B cell (primary cell): ENCODE data around the gene SUPT20HL1.

Experiments
- CTCF ChIP-seq: fragments of 200-600 bp; IDR thresholded peaks from one replicate; pipeline ENCODE4 v1.8.0; 2022; ENCODE audit warnings: antibody characterized with exemption, mild to moderate bottlenecking
- EZH2 ChIP-seq: IDR thresholded peaks from 2 replicates; pipeline ENCODE4 v1.6.1; 2012; ENCODE audit warnings: borderline replicate concordance, low read depth, mild to moderate bottlenecking, moderate library complexity, low read length; ENCODE audit not compliant: insufficient read depth, poor library complexity, severe bottlenecking

- TF ChIP-seq CTCF (no peak), EZH2 (no peak)
Observed at GRCh38 chrX:24316111-24316510, 44.3 kb upstream of the SUPT20HL1 start.
